ENCODE results near the gene RUNX1. TPM values are rescaled to one million over a fixed set of nuclear protein-coding genes. Genes with fewer than 3 reads are reported as not detected.

The RUNX1 gene
- total RNA-seq, 1 experiment from 2014 or later, result 86.2 TPM

DNA sequence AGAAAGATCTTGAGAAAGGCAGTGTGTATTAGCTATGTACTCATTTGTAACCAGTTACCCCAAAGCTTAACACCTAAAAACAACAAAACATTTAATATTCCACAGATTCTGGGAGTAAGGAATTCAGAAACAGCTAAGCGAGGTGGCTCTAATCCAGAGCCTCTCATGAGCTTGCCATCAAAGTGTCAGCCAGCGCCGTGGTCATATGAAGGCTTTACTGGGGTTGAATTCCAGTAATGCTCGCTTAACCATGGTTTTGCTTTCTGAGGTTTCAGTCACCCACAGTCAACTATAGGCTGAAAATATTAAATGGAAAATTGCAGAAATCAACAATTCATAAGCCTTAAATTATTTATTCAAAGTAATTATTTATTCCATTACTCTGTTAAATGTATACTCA is 278.5 kb downstream of the RUNX1 start:
- H3K4me1 Mint-ChIP-seq (ENCODE audit: insufficient read depth, unreplicated experiment), result peaks cover 32% of the 10 kb centered on the region
- no peaks in the 10 kb centered on the region for H3K36me3 Mint-ChIP-seq (ENCODE audit: insufficient read depth, unreplicated experiment)
- BruUV-seq (replicated peaks), result no TSS peak
- TF ChIP-seq, protein P1, sequence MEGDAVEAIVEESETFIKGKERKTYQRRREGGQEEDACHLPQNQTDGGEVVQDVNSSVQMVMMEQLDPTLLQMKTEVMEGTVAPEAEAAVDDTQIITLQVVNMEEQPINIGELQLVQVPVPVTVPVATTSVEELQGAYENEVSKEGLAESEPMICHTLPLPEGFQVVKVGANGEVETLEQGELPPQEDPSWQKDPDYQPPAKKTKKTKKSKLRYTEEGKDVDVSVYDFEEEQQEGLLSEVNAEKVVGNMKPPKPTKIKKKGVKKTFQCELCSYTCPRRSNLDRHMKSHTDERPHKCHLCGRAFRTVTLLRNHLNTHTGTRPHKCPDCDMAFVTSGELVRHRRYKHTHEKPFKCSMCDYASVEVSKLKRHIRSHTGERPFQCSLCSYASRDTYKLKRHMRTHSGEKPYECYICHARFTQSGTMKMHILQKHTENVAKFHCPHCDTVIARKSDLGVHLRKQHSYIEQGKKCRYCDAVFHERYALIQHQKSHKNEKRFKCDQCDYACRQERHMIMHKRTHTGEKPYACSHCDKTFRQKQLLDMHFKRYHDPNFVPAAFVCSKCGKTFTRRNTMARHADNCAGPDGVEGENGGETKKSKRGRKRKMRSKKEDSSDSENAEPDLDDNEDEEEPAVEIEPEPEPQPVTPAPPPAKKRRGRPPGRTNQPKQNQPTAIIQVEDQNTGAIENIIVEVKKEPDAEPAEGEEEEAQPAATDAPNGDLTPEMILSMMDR (IDR thresholded peaks at IDR 0.05; ENCODE audit: unreplicated experiment), result no peak
- DNase-seq (ENCODE audit: unreplicated experiment), result no peak
- no peak overlapping the region for H3K27ac Mint-ChIP-seq (ENCODE audit: low read depth, unreplicated experiment)
- ChIA-PET POLR2A (interaction anchor here (1.0 to 2.1 kb wide), 2 partner anchors 25 to 115 kb away, joined by 3 to 15 read pairs; no protein-coding TSS in a partner anchor), CTCF (interaction anchor here (1.0 kb wide), 1 partner anchor 25 kb away, joined by 3 read pairs; no protein-coding TSS in a partner anchor)
- H3K9me3 Mint-ChIP-seq (ENCODE audit: unreplicated experiment), result no peaks in the 10 kb centered on the region
- H3K27me3 Mint-ChIP-seq (ENCODE audit: insufficient read depth, unreplicated experiment), result no peaks in the 10 kb centered on the region
- H3K4me3 Mint-ChIP-seq (ENCODE audit: unreplicated experiment), result no peak overlapping the region
- intact Hi-C loops (cut with micrococcal nuclease), result no loop called here

DNA sequence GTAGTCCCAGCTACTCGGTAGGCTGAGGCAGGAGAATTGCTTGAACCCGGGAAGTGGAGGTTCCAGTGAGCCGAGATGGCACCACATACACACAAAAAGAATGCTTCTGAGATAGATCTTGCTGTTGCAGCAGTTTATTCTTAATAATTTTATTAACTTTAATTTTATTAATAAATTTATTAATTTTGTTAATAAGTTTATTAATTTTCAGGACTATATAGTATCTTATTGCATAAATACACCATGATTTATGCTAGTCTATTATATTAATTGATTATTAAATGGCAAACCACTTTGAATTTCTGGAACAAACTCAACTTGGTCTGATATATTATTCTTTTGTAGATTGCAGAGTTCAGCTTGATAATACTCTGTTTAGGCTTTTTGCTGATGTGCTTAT is 280.8 kb downstream of the RUNX1 start:
- Mint-ChIP-seq H3K9me3 (ENCODE audit: unreplicated experiment) (no peaks in the 10 kb centered on the region), H3K4me3 (ENCODE audit: unreplicated experiment) (no peak overlapping the region), H3K4me1 (ENCODE audit: insufficient read depth, unreplicated experiment) (peaks cover 21% of the 10 kb centered on the region), H3K27me3 (ENCODE audit: insufficient read depth, unreplicated experiment) (no peaks in the 10 kb centered on the region), H3K27ac (ENCODE audit: low read depth, unreplicated experiment) (no peak overlapping the region), H3K36me3 (ENCODE audit: insufficient read depth, unreplicated experiment) (no peaks in the 10 kb centered on the region)
- DNase-seq (ENCODE audit: unreplicated experiment), result no peak
- intact Hi-C loops (cut with micrococcal nuclease), result no loop called here
- CTCF ChIA-PET, result interaction anchor here (1.6 kb wide), 1 partner anchor 27 kb away, joined by 4 read pairs; no protein-coding TSS in a partner anchor
- BruUV-seq (replicated peaks), result no TSS peak
- POLR2A ChIA-PET, result interaction anchor here (1.1 to 1.6 kb wide), 2 partner anchors 26 to 77 kb away, joined by 3 read pairs; no protein-coding TSS in a partner anchor
- TF ChIP-seq, protein P1 (IDR thresholded peaks at IDR 0.05; ENCODE audit: unreplicated experiment), result no peak

DNA sequence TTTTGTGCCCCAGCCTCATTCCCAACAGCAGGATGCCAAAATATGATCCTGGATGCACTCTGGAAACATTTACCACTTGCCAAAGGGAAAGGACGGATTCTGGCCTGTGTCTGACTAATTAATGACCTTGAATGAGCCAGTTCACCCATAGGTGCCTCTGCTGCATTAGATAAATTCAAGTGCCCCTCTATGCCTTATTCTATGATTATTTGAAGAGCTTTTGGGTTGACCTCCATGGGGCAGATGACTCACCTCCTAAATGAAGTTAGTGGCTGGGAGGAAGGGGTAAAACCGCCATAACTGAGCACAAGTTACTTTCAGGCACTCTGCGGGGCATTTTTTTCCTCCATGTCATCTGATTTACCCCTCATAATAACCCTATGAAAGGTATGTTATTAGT is 282.2 kb downstream of the RUNX1 start:
- Mint-ChIP-seq H3K27me3 (ENCODE audit: insufficient read depth, unreplicated experiment) (no peaks in the 10 kb centered on the region), H3K4me1 (ENCODE audit: insufficient read depth, unreplicated experiment) (peaks cover 11% of the 10 kb centered on the region), H3K4me3 (ENCODE audit: unreplicated experiment) (no peak overlapping the region), H3K27ac (ENCODE audit: low read depth, unreplicated experiment) (no peak overlapping the region), H3K9me3 (ENCODE audit: unreplicated experiment) (no peaks in the 10 kb centered on the region), H3K36me3 (ENCODE audit: insufficient read depth, unreplicated experiment) (no peaks in the 10 kb centered on the region)
- DNase-seq (ENCODE audit: unreplicated experiment), result no peak
- CTCF ChIA-PET, result no interaction called here
- POLR2A ChIA-PET, result interaction anchor here (1.5 kb wide), 1 partner anchor 121 kb away, joined by 4 read pairs; no protein-coding TSS in a partner anchor
- intact Hi-C loops (cut with micrococcal nuclease), result no loop called here
- TF ChIP-seq, protein P1 (IDR thresholded peaks at IDR 0.05; ENCODE audit: unreplicated experiment), result no peak
- BruUV-seq (replicated peaks), result no TSS peak

DNA sequence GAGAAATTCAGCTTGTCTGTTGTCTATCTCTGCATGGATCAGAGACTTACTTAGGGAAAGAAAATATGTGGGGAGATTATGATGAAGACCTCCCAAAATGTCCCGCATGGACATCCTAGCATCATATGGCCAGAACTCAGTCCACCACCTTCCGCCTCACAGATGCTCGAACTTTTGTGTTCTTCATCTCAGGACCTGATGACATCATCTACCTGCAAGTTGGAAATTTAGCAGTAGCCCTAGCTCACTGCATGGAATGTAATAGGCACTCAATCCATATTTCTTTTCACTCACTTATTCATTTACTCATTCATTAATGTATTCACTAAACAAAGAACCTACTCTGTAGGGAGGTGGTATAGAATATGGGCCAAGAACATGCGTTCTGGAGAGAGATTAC is 283.5 kb downstream of the RUNX1 start:
- CTCF ChIA-PET, result interaction anchor here (0.5 to 2.1 kb wide), 3 partner anchors 20 to 1094 kb away, joined by 3 to 9 read pairs (median 4); no protein-coding TSS in a partner anchor
- Mint-ChIP-seq H3K4me3 (ENCODE audit: unreplicated experiment) (no peak overlapping the region), H3K9me3 (ENCODE audit: unreplicated experiment) (no peaks in the 10 kb centered on the region), H3K4me1 (ENCODE audit: insufficient read depth, unreplicated experiment) (no peaks in the 10 kb centered on the region), H3K27me3 (ENCODE audit: insufficient read depth, unreplicated experiment) (no peaks in the 10 kb centered on the region), H3K27ac (ENCODE audit: low read depth, unreplicated experiment) (no peak overlapping the region), H3K36me3 (ENCODE audit: insufficient read depth, unreplicated experiment) (no peaks in the 10 kb centered on the region)
- TF ChIP-seq, protein P1 (IDR thresholded peaks at IDR 0.05; ENCODE audit: unreplicated experiment), result no peak
- POLR2A ChIA-PET, result interaction anchor here (0.6 kb wide), 1 partner anchor 1449 kb away, joined by 3 read pairs; no protein-coding TSS in a partner anchor
- intact Hi-C loops (cut with micrococcal nuclease), result no loop called here
- DNase-seq (ENCODE audit: unreplicated experiment), result no peak
- no TSS peak for BruUV-seq (replicated peaks)
